HG03342 (cell line): ENCODE data around the gene MICU1.
"Not testable (repeated sequence)": the region's sequence is repeated elsewhere in the genome, so short reads cannot be mapped to it uniquely, and the experiment has no call there.

ENCODE experiments used
- ATAC-seq: cut with Tn5 transposase; IDR thresholded peaks from one replicate; pipeline ENCODE4 v1.9.1; 2021; ENCODE audit warnings: mild to moderate bottlenecking, moderate library complexity; ENCODE audit not compliant: unreplicated experiment

MICU1 gene

DNA sequence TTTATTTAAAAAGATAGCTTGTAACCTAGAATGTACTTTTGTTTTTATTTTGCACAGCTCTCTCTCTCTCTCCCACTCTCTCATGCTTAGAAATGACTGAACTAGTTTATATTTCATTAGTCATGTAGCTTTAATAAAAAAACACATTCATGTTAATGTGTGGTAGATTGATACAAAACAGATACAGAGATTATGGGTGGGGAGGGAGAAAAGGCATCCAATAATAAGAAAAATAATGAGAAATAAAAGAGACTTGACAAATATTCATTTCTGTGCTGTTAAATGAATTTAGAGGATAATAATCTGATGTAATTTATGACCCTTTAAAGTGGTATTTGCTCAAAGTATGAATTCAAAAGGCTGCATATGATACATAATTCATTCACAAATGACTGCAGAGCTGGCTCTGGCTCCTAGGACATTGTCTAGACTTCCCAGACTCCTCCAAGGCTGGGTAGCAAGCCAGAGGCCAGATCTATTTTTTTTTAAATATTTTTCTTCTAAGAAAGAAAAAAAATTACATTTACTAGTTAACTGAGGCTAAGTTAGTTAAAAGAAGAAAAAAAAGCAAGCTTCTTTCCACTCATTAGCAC, 165.5 kb downstream of the MICU1 start:
- ATAC-seq, result no peak

GRCh38 chr10:72459301-72459700, 166.6 kb downstream of the MICU1 start:
- no peak for ATAC-seq

DNA sequence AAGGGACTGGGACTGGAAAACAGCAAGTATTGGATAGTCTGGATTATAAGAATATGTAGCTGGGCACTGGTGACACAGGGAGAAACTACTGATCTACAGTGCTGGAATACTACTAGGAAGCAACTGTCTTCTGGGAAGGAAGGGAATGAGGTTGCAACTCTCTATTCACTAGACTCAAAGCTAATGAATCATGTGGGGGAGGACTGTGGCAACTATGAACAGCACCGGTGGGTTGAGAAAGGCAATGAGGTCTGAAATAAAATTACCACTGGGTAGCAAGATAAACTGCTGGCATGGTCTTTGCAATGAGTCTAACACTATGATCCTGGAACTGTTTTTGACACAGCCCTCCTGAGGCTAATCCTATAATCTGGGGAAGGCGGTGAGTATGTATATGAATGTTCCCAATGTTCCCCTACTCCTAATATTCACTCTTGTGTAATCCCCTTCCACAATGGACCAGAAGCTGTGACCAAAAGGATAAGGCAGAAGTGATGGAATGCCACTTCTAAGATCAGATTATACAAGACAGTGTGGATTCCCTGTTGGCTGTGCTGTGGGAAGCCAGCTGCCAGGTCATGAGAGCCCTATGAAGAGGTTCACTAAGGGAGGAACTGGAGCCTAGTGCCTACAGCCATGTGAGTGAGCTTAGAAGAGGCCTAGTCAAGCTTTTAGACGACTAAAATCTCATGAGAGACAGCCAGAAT, 169.8 kb downstream of the MICU1 start:
- no peak for ATAC-seq

- ATAC-seq, result no peak
Measured at GRCh38 chr10:72449941-72450441, 175.9 kb downstream of the MICU1 start.

- no peak for ATAC-seq
Measured at GRCh38 chr10:72445851-72446250, 180.0 kb downstream of the MICU1 start.

GRCh38 chr10:72442969-72443368, 182.9 kb downstream of the MICU1 start:
- ATAC-seq, result not testable (repeated sequence)

GRCh38 chr10:72435570-72435969, 190.3 kb downstream of the MICU1 start:
- no peak for ATAC-seq

GRCh38 chr10:72430936-72431335, 194.9 kb downstream of the MICU1 start:
- not testable (repeated sequence) for ATAC-seq

DNA sequence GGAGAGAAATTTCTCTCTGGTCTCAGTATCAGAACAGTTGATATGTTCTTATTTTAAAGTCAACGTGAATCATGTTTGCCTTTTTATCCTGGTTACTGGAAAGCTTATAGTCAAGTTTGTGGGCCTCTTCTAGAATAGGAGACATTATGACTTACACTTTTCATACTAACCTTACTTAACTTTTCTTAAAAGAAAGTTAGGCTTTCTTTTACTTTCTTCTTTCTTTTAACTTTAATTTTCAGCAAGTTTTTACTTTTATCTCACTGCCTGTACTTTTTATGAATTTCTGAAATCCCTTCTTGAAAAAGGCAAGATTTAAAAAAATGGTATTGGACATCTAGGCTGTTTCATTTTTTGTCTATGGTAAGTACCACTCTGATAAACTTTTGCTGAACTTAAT, 195.9 kb downstream of the MICU1 start:
- ATAC-seq, result no peak

DNA sequence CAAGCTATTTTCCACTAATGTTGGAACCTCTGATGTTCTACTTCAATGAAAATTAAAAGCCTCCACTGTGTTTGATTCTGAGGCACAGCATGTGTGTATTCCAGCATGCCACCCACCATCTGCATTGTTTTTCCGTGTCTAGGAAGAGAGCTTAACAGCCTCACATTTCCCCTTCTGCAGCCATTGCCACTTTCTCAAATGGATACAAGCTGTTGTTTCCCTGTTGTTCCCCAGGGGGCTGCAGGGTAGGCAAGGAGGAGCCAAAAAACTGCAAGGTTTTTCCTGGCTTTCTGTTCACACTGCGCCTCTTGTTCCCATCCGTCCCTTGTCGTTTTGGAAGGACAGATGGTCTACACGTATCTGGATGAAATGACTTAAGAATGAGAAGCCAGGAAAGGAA, 198.9 kb downstream of the MICU1 start:
- ATAC-seq, result no peak

DNA sequence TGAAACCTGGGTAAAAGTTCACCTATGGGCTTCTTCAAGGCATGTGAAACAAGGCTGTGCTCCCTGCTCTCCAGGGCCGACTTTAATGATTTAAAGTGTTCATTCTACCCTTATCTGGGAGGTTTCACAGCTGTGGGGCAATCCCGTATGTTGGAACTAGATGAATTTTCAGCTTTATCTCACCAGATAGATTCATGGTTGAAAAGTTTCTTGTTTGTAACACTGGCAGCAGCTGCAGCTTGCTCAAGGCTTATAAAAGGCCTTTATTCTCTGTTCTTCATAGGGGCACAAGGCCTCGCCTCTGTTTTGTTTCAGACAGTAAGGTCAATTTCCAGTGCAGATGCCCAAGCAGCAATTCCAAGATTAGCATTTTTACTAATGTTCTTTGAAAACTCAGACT, 200.7 kb downstream of the MICU1 start:
- ATAC-seq, result no peak

GRCh38 chr10:72424561-72424960, 201.3 kb downstream of the MICU1 start:
- ATAC-seq, result no peak

DNA sequence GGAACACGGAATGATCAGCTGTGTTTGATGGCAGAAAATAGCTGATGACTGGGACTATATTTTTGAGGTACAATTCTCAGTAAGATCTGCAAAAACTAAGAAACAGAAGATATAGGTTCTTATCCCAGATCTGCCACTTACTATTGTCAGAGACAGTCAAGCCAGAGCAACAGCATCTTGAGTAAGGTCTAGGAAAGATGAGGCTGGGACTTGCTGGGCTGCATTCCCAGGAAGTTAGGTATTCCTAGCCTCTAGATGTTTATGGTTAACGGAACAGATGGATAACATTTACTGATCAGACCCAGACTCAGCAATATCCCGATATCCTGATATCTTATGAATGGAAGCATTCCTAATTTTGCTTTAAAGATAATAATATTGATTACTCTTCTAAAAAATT, 202.5 kb downstream of the MICU1 start:
- ATAC-seq, result no peak

GRCh38 chr10:72421885-72422540, 203.9 kb downstream of the MICU1 start:
- ATAC-seq, result no peak

DNA sequence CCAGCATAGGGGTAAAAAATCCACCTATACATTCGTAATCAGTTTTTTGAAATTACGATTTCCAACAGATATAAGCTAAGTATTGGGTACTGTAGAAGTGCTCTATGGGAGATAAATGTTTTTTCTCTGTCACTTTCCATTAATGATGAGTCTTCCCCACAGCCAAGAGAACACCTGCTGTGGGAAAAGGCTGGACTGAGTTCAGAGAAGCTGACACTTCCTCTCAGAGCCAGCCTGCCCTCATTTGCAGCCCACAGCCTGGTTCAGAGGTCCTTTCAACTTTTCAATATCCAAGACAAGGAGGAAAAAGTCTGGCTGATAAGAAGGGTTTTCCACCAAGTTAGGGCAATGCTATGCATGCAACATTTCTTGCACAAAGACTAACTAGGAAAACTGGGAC, 206.6 kb downstream of the MICU1 start:
- no peak for ATAC-seq

- ATAC-seq, result no peak
Measured at GRCh38 chr10:72418679-72419078, 207.2 kb downstream of the MICU1 start.

- no peak for ATAC-seq
Measured at GRCh38 chr10:72417971-72418370, 207.9 kb downstream of the MICU1 start.

- ATAC-seq, result no peak
Measured at GRCh38 chr10:72416661-72417060, 209.2 kb downstream of the MICU1 start.

GRCh38 chr10:72414642-72415041, 211.2 kb downstream of the MICU1 start:
- no peak for ATAC-seq

DNA sequence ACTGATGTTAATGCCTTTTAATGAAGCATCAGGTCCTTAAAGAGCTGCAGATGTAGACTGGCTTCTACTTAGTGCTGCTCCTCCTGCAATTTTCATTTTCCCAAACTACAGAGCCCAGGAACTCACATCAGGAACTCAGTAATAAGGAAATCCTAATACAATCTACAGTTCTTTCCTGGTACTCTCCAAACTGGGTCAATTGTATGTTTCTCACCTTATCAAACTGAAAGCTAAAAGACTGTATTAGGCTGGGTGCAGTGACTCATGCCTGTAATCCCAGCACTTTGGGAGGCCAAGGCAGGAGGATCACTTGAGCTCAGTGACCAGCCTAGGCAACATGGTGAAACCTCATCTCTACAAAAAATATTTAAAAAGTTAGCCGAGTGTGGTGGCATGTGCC, 216.7 kb downstream of the MICU1 start:
- ATAC-seq, result no peak

GRCh38 chr10:72407927-72408600, 217.8 kb downstream of the MICU1 start:
- ATAC-seq, result no peak

- no peak for ATAC-seq
Measured at GRCh38 chr10:72407471-72407870, 218.4 kb downstream of the MICU1 start.
